SK-N-SH (cell line): ENCODE measurements around the gene ARHGAP25. TPM values are rescaled to one million over a fixed set of nuclear protein-coding genes. Genes with fewer than 3 reads are reported as not detected.
A peak's percentile ranks its signal among the peaks of the same experiment; 100 is the strongest.

Experiments used
- CTCF ChIA-PET: fragments of 300-600, 350-600 bp; formaldehyde crosslinking; extraction: SDS; loops from one replicate; lab custom pipeline; 2021; lab: Yijun Ruan, JAX
- POLR2A ChIA-PET: fragments of 350-600 bp; sonication (Branson Sonifier 250); formaldehyde crosslinking; extraction: SDS; loops from one replicate; lab custom pipeline; 2020; ENCODE audit warnings: antibody characterized with exemption, inconsistent platforms; lab: Yijun Ruan, JAX
- DNase-seq: peaks from one replicate; pipeline ENCODE4 v3.0.0; 2012
- H2AFZ ChIP-seq: fragments of 200-600 bp; sonication (generic); 2 replicates; pipeline ENCODE4 v1.8.1; 2016; ENCODE audit warnings: antibody characterized with exemption, mild to moderate bottlenecking, low read depth
- H3F3A ChIP-seq: fragments of 200-600 bp; sonication (generic); replicated peaks from 2 replicates; pipeline ENCODE3; 2016; ENCODE audit warnings: antibody characterized with exemption, mild to moderate bottlenecking; ENCODE audit not compliant: insufficient read depth
- H3K27ac ChIP-seq, 2 experiments: fragments of 200-500 bp in 1 of 2; fragments of 200-600 bp in 1 of 2; sonication (Bioruptor generic) in 1 of 2; sonication (generic), shearing (Covaris generic) in 1 of 2; 2 replicates each; pipeline versions ENCODE4 v1.5.1 to v1.6.1; 2014 to 2016; ENCODE audit warnings: low read depth in 2 of 2, inconsistent platforms in 1 of 2, low read length in 1 of 2, mild to moderate bottlenecking in 1 of 2, mixed read lengths in 1 of 2
- H3K27me3 ChIP-seq: fragments of 200-600 bp; sonication (generic), shearing (Covaris generic); 2 replicates; pipeline ENCODE4 v1.6.1; 2016; ENCODE audit warnings: mixed run types; ENCODE audit not compliant: insufficient read depth
- H3K36me3 ChIP-seq, 2 experiments: fragments of 200-500 bp in 1 of 2; fragments of 200-600 bp in 1 of 2; sonication (Bioruptor generic) in 1 of 2; sonication (generic) in 1 of 2; replicated peaks in 1 of 2; 2 replicates each; pipeline versions ENCODE3 to v1.5.1; 2014 to 2016; ENCODE audit warnings: low read length in 1 of 2, mild to moderate bottlenecking in 1 of 2; ENCODE audit not compliant: insufficient read depth in 2 of 2, control insufficient read depth in 1 of 2
- H3K4me1 ChIP-seq, 2 experiments: fragments of 200-500 bp in 1 of 2; fragments of 200-600 bp in 1 of 2; sonication (Bioruptor generic) in 1 of 2; sonication (generic), shearing (Covaris generic) in 1 of 2; 2 replicates each; pipeline versions ENCODE4 v1.5.1 to v1.6.1; 2014 to 2016; ENCODE audit warnings: low read depth in 1 of 2, low read length in 1 of 2, mixed run types in 1 of 2; ENCODE audit not compliant: insufficient read depth in 2 of 2, control insufficient read depth in 1 of 2
- H3K4me2 ChIP-seq: fragments of 200-600 bp; sonication (generic), shearing (Covaris generic); 2 replicates; pipeline ENCODE4 v1.6.1; 2017; ENCODE audit warnings: mixed run types
- H3K4me3 ChIP-seq, 2 experiments: fragments of 200-500 bp in 1 of 2; fragments of 200-600 bp in 1 of 2; sonication (Bioruptor generic) in 1 of 2; sonication (generic), shearing (Covaris generic) in 1 of 2; 2 replicates each; pipeline versions ENCODE4 v1.5.1 to v1.8.1; 2014 to 2016; ENCODE audit warnings: low read depth in 2 of 2, inconsistent platforms in 1 of 2, low read length in 1 of 2, mild to moderate bottlenecking in 1 of 2, mixed read lengths in 1 of 2, moderate library complexity in 1 of 2
- H3K79me2 ChIP-seq: fragments of 200-600 bp; sonication (generic); 2 replicates; pipeline ENCODE4 v1.8.1; 2017; ENCODE audit warnings: mild to moderate bottlenecking; ENCODE audit not compliant: insufficient read depth
- H3K9ac ChIP-seq: fragments of 200-600 bp; sonication (generic); 2 replicates; pipeline ENCODE4 v1.6.1; 2017; ENCODE audit warnings: mixed run types
- H3K9me2 ChIP-seq: fragments of 200-600 bp; sonication (generic); 2 replicates; pipeline ENCODE4 v1.6.1; 2017; ENCODE audit warnings: mixed run types
- H3K9me3 ChIP-seq: fragments of 200-600 bp; sonication (generic); 2 replicates; pipeline ENCODE4 v1.6.1; 2017; ENCODE audit warnings: mixed run types, mild to moderate bottlenecking, moderate library complexity
- H4K20me1 ChIP-seq: fragments of 200-600 bp; sonication (generic); 2 replicates; pipeline ENCODE4 v1.6.1; 2017; ENCODE audit warnings: mild to moderate bottlenecking, mixed run types; ENCODE audit not compliant: insufficient read depth
- CHD2 ChIP-seq: fragments of 150-350 bp; IDR thresholded peaks from 2 replicates; pipeline ENCODE4 v1.6.1; 2018; ENCODE audit warnings: low read length; ENCODE audit not compliant: partially characterized antibody
- CTCF ChIP-seq: fragments of 200-600 bp; sonication (generic); IDR thresholded peaks from 2 replicates; pipeline ENCODE4 v1.6.1; 2017; ENCODE audit warnings: antibody characterized with exemption, mild to moderate bottlenecking, moderate library complexity
- EP300 ChIP-seq, 2 experiments: IDR thresholded peaks; 2 replicates each; pipeline versions ENCODE4 v1.4.0 to v1.6.1; 2012; ENCODE audit warnings: borderline replicate concordance in 1 of 2, low read depth in 1 of 2, low read length in 1 of 2
- FOSL2 ChIP-seq: IDR thresholded peaks from 2 replicates; pipeline ENCODE4 v1.4.0; 2012; ENCODE audit warnings: low read depth, mild to moderate bottlenecking, moderate library complexity, borderline replicate concordance
- FOXJ3 ChIP-seq: sonication (generic); formaldehyde crosslinking; IDR thresholded peaks from 2 replicates; pipeline ENCODE4 v1.5.1; 2020; ENCODE audit warnings: mild to moderate bottlenecking, missing genetic modification reagents
- GABPA ChIP-seq: IDR thresholded peaks from 2 replicates; pipeline ENCODE4 v1.4.0; 2012; ENCODE audit warnings: low read depth, mild to moderate bottlenecking
- GATA2 ChIP-seq: sonication (generic); formaldehyde crosslinking; IDR thresholded peaks from 2 replicates; pipeline ENCODE4 v1.5.0; 2020; ENCODE audit warnings: mild to moderate bottlenecking, missing genetic modification reagents
- JUND ChIP-seq: IDR thresholded peaks from 2 replicates; pipeline ENCODE4 v1.4.0; 2012
- MAX ChIP-seq: IDR thresholded peaks from 2 replicates; pipeline ENCODE4 v1.4.0; 2012; ENCODE audit warnings: low read depth
- MEF2A ChIP-seq: IDR thresholded peaks from 2 replicates; pipeline ENCODE4 v1.4.0; 2012; ENCODE audit warnings: low read depth, borderline replicate concordance
- MXI1 ChIP-seq: IDR thresholded peaks from 2 replicates; pipeline ENCODE4 v1.6.1; 2012; ENCODE audit warnings: mild to moderate bottlenecking, low read depth, low read length, improper control_type of control experiment
- NRF1 ChIP-seq: IDR thresholded peaks from 2 replicates; pipeline ENCODE4 v1.6.1; 2012; ENCODE audit warnings: low read depth, mild to moderate bottlenecking, low read length
- PBX3 ChIP-seq: IDR thresholded peaks from 2 replicates; pipeline ENCODE4; 2012
- RCOR1 ChIP-seq: fragments of 150-350 bp; IDR thresholded peaks from 2 replicates; pipeline ENCODE4 v1.6.1; 2017; ENCODE audit warnings: antibody characterized with exemption, low read length
- RXRA ChIP-seq: IDR thresholded peaks from 2 replicates; pipeline ENCODE4 v1.4.0; 2012; ENCODE audit warnings: low read depth, mild to moderate bottlenecking, borderline replicate concordance
- TAF1 ChIP-seq: IDR thresholded peaks from 2 replicates; pipeline ENCODE4 v1.6.1; 2012; ENCODE audit warnings: low read depth, mild to moderate bottlenecking, low read length, moderate library complexity, borderline replicate concordance
- ZBTB33 ChIP-seq: IDR thresholded peaks from 2 replicates; pipeline ENCODE4 v1.4.0; 2012; ENCODE audit warnings: low read depth, borderline replicate concordance
- WGBS: methylation state at CpG from one replicate; pipeline ENCODE4 v1.1.6; 2017; ENCODE audit warnings: low lambda C conversion rate; 5-methylcytosine and 5-hydroxymethylcytosine counted together
- polyA plus RNA-seq, 3 experiments: library from polyadenylated mRNA; depleted of rRNA; stranded (reverse); fragments of >200 nt; gene quantifications; 2 replicates each; pipeline ENCODE4 v1.2.3, GENCODE V29; 2012

ARHGAP25 gene
- polyA plus RNA-seq, 1 of the 3 experiments (the other 2 are of a cell fraction) = not detected

- Histone ChIP-seq H3K27ac (no peak overlapping the region), H3K9me3 (no peaks in the 10 kb centered on the region), H3K36me3 (no peaks in the 10 kb centered on the region), H4K20me1 (no peaks in the 10 kb centered on the region), H3K4me1 (peaks cover 0 to 5% of the 10 kb centered on the region in 2 experiments; a peak in 1 of 4 replicates), H3K4me2 (no peak overlapping the region), H2AFZ (no peak overlapping the region), H3K27me3 (peaks cover 16% of the 10 kb centered on the region; the same call in 1 of the 2 replicates), H3K4me3 (no peak overlapping the region), H3F3A (no peaks in the 10 kb centered on the region), H3K79me2 (no peaks in the 10 kb centered on the region), H3K9ac (no peak overlapping the region), H3K9me2 (no peaks in the 10 kb centered on the region)
- TF ChIP-seq MXI1 (no peak), FOSL2 (no peak), PBX3 (no peak), CTCF (no peak), MAX (no peak), RCOR1 (no peak), ZBTB33 (no peak), FOXJ3 (no peak), JUND (no peak), GABPA (no peak), TAF1 (no peak), MEF2A (no peak), EP300 (IDR thresholded peaks at IDR 0.05; ENCODE audit: borderline replicate concordance in 1 of 2, low read depth in 1 of 2, low read length in 1 of 2) (peak in 1 of 2 experiments; percentile 8; a peak in 1 of 4 replicates), CHD2 (no peak), GATA2 (0 out of 2 replicates have a peak, but pooled peaks have one; percentile 6), RXRA (no peak), NRF1 (no peak)
- CTCF ChIA-PET = interaction anchor here (1.1 to 1.7 kb wide), 4 partner anchors 12 to 108 kb away, joined by 3 to 5 read pairs (median 4); partner anchors contain the start of gene BMP10
- POLR2A ChIA-PET = no interaction called here
- 24% methylated on average over 3 of the region's 3 CpGs for WGBS
- peak; percentile 21 for DNase-seq
Observed at GRCh38 chr2:68860111-68860510, 125.5 kb downstream of the ARHGAP25 start.
